ENCODE data around the gene ELP4.
A peak's percentile ranks its signal among the peaks of the same experiment; 100 is the strongest.

The ELP4 gene

GRCh38 chr11:31809541-31809856, 299.9 kb downstream of the ELP4 start:
- Histone ChIP-seq H3K4me3 (ENCODE audit: low read depth, low read length) (peak overlapping the region; percentile 84), H3K36me3 (ENCODE audit: control insufficient read depth in 2 of 2, insufficient read depth in 1 of 2, low read length in 2 of 2) (peaks cover 0 to 31% of the 10 kb centered on the region in 2 experiments; a peak in 1 of 3 replicates), H3K4me1 (ENCODE audit: control insufficient read depth, insufficient read depth, low read length) (no peaks in the 10 kb centered on the region), H3K27ac (ENCODE audit: extremely low read depth, low read depth, low read length) (peak overlapping the region; percentile 93), H3K9me3 (ENCODE audit: control insufficient read depth, insufficient read depth, low read depth, low read length) (no peaks in the 10 kb centered on the region)
- POLR2A ChIA-PET, result interaction anchor here (1.4 kb wide), 1 partner anchor 19 kb away, joined by 4 read pairs; no protein-coding TSS in a partner anchor
- CTCF ChIA-PET, result interaction anchor here (0.7 to 3.2 kb wide), 6 partner anchors 61 to 1488 kb away, joined by 3 to 13 read pairs (median 5); no protein-coding TSS in a partner anchor
- TF ChIP-seq ZNF274 (IDR thresholded peaks at IDR 0.05; ENCODE audit: low read length), result no peak
- no peak for TF ChIP-seq ZNF274 (tag by site-specific recombination; IDR thresholded peaks at IDR 0.05; ENCODE audit: borderline replicate concordance)
- TF ChIP-seq ZNF292 (tag by site-specific recombination; IDR thresholded peaks at IDR 0.05; ENCODE audit: borderline replicate concordance, low read depth), result no peak
- TF ChIP-seq PRDM6 (tag by site-specific recombination; IDR thresholded peaks at IDR 0.05), result 0 out of 2 replicates have a peak, but pooled peaks have one; percentile 58
- no peak for TF ChIP-seq ZEB2 (tag by site-specific recombination; IDR thresholded peaks at IDR 0.05)
- no peak for TF ChIP-seq ZNF37A (tag by site-specific recombination; IDR thresholded peaks at IDR 0.05)
- peak; percentile 80; the same call in 1 of the 2 replicates for TF ChIP-seq PRDM1 (tag by site-specific recombination; IDR thresholded peaks at IDR 0.05)
- no peak for TF ChIP-seq ZNF341 (tag by site-specific recombination; IDR thresholded peaks at IDR 0.05; ENCODE audit: low read depth)
- TF ChIP-seq ZSCAN4 (tag by site-specific recombination; IDR thresholded peaks at IDR 0.05), result no peak
- TF ChIP-seq ZNF529 (tag by site-specific recombination; IDR thresholded peaks at IDR 0.05; ENCODE audit: insufficient replicate concordance), result no peak
- no peak for TF ChIP-seq ZNF112 (tag by site-specific recombination; IDR thresholded peaks at IDR 0.05)
- no peak for TF ChIP-seq KLF1 (tag by site-specific recombination; IDR thresholded peaks at IDR 0.05)
- TF ChIP-seq ZNF610 (tag by site-specific recombination; IDR thresholded peaks at IDR 0.05; ENCODE audit: borderline replicate concordance), result no peak
- TF ChIP-seq ZNF214 (tag by site-specific recombination; IDR thresholded peaks at IDR 0.05; ENCODE audit: borderline replicate concordance), result no peak

GRCh38 chr11:31809857-31810778, 300.6 kb downstream of the ELP4 start:
- CTCF ChIA-PET, result interaction anchor here (0.7 to 3.2 kb wide), 4 partner anchors 60 to 1489 kb away, joined by 3 to 13 read pairs (median 7); no protein-coding TSS in a partner anchor
- H3K9me3 ChIP-seq (ENCODE audit: control insufficient read depth, insufficient read depth, low read depth, low read length), result no peaks in the 10 kb centered on the region
- H3K36me3 ChIP-seq (ENCODE audit: control insufficient read depth in 2 of 2, insufficient read depth in 1 of 2, low read length in 2 of 2), result peaks cover 0 to 25% of the 10 kb centered on the region in 2 experiments; a peak in 1 of 3 replicates
- peak overlapping the region; percentile 93 for H3K27ac ChIP-seq (ENCODE audit: extremely low read depth, low read depth, low read length)
- no peaks in the 10 kb centered on the region for H3K4me1 ChIP-seq (ENCODE audit: control insufficient read depth, insufficient read depth, low read length)
- POLR2A ChIA-PET, result interaction anchor here (1.4 kb wide), 1 partner anchor 19 kb away, joined by 4 read pairs; no protein-coding TSS in a partner anchor
- H3K4me3 ChIP-seq (ENCODE audit: low read depth, low read length), result peak overlapping the region; percentile 84
- 0 out of 2 replicates have a peak, but pooled peaks have one; percentile 13 for TF ChIP-seq IKZF3 (tag by site-specific recombination; IDR thresholded peaks at IDR 0.05)
- peak; percentile 58 for TF ChIP-seq ZBTB8A (tag by site-specific recombination; IDR thresholded peaks at IDR 0.05)
- peak; percentile 88 for TF ChIP-seq GLIS2 (tag by site-specific recombination; IDR thresholded peaks at IDR 0.05)
- no peak for TF ChIP-seq ZNF274 (IDR thresholded peaks at IDR 0.05; ENCODE audit: low read length)
- TF ChIP-seq ZNF274 (tag by site-specific recombination; IDR thresholded peaks at IDR 0.05; ENCODE audit: borderline replicate concordance), result no peak
- no peak for TF ChIP-seq ZNF280D (tag by site-specific recombination; IDR thresholded peaks at IDR 0.05)
- no peak for TF ChIP-seq ZNF221 (tag by site-specific recombination; IDR thresholded peaks at IDR 0.05; ENCODE audit: borderline replicate concordance)
- TF ChIP-seq WT1 (tag by site-specific recombination; IDR thresholded peaks at IDR 0.05), result no peak
- TF ChIP-seq ZNF341 (tag by site-specific recombination; IDR thresholded peaks at IDR 0.05; ENCODE audit: low read depth), result peak; percentile 83
- TF ChIP-seq ZNF645 (tag by site-specific recombination; IDR thresholded peaks at IDR 0.05), result no peak
- no peak for TF ChIP-seq ZNF654 (tag by site-specific recombination; IDR thresholded peaks at IDR 0.05; ENCODE audit: low read depth)
- no peak for TF ChIP-seq SETDB1 (IDR thresholded peaks at IDR 0.05; ENCODE audit: insufficient read length, low read length)
- TF ChIP-seq PBX3 (CRISPR knock-in tag; IDR thresholded peaks at IDR 0.05), result peak; percentile 19; the same call in 1 of the 2 replicates

Measured in HEK293 (cell line).